Inflammatory macrophage (primary cell): ENCODE data around the gene POLR3A.
"Not testable (repeated sequence)": the region's sequence is repeated elsewhere in the genome, so short reads cannot be mapped to it uniquely, and the experiment has no call there.

Experiments used
- DNase-seq, 2 donors: peaks; one replicate each; pipeline ENCODE4 v3.0.0-alpha.2; 2020 to 2022
- total RNA-seq, 18 experiments: gene quantifications; one replicate each; lab custom pipeline; 2026; ENCODE audit warnings: mixed read lengths in 6 of 18, inconsistent platforms in 2 of 18; lab: John Stamatoyannopoulos, UW

The POLR3A gene
- 11.7 to 43.3 (median 27.1) reads per million in 18 experiments for total RNA-seq

GRCh38 chr10:78029269-78030226 is at the start of gene POLR3A:
POLR3A (minus strand) TSS chr10:78029515; CDS start chr10:78029407, 108 bp downstream.
- DNase-seq = peak; percentile 96 to 97

- no peak for DNase-seq
These were observed 49.4 kb upstream of the POLR3A start for GRCh38 chr10:78078539-78079330.

- not testable (repeated sequence) for DNase-seq
These were observed 46.5 kb upstream of the POLR3A start for GRCh38 chr10:78075806-78076205.

- peak in 1 of 2 donors; percentile 3 for DNase-seq
These were observed 43.2 kb upstream of the POLR3A start for GRCh38 chr10:78072504-78072903.

GRCh38 chr10:78071857-78072179 is 42.5 kb upstream of the POLR3A start:
- DNase-seq = no peak

GRCh38 chr10:78071140-78071856 is 42.0 kb upstream of the POLR3A start:
- DNase-seq = peak in 1 of 2 donors; percentile 3

GRCh38 chr10:78070726-78071125 is 41.4 kb upstream of the POLR3A start:
- no peak for DNase-seq

GRCh38 chr10:78070064-78070463 is 40.7 kb upstream of the POLR3A start:
- DNase-seq = not testable (repeated sequence)

- no peak for DNase-seq
These were observed 39.8 kb upstream of the POLR3A start for GRCh38 chr10:78069151-78069550.

- no peak for DNase-seq
These were observed 37.6 kb upstream of the POLR3A start for GRCh38 chr10:78066728-78067430.

GRCh38 chr10:78066012-78066411 is 36.7 kb upstream of the POLR3A start:
- DNase-seq = no peak

- no peak for DNase-seq
These were observed 36.3 kb upstream of the POLR3A start for GRCh38 chr10:78065611-78066010.

GRCh38 chr10:78064919-78065318 is 35.6 kb upstream of the POLR3A start:
- DNase-seq = not testable (repeated sequence)

GRCh38 chr10:78063236-78063635 is 33.9 kb upstream of the POLR3A start:
- DNase-seq = no peak

- DNase-seq = no peak
These were observed 33.0 kb upstream of the POLR3A start for GRCh38 chr10:78062296-78062695.

- DNase-seq = no peak
These were observed 30.8 kb upstream of the POLR3A start for GRCh38 chr10:78059906-78060702.

GRCh38 chr10:78058562-78058961 is 29.2 kb upstream of the POLR3A start:
- DNase-seq = no peak

- no peak for DNase-seq
These were observed 24.0 kb upstream of the POLR3A start for GRCh38 chr10:78053211-78053868.

- peak; percentile 54 to 73 for DNase-seq
These were observed 20.5 kb upstream of the POLR3A start for GRCh38 chr10:78049851-78050250.

- peak; percentile 86 to 89 for DNase-seq
These were observed 18.1 kb upstream of the POLR3A start for GRCh38 chr10:78047314-78047891.
